GM12878 (cell line): Measurements from ENCODE around the gene PARVA. TPM values are rescaled to one million over a fixed set of nuclear protein-coding genes. Genes with fewer than 3 reads are reported as not detected.

Experiments used
- ATAC-seq: fragments of 200-7000 bp; cut with Tn5 transposase; 3 replicates; pipeline ENCODE4 v1.9.1; 2020; ENCODE audit warnings: mild to moderate bottlenecking, moderate library complexity
- BruUV-seq: library from RNA; stranded (reverse); fragments of 400-500 nt; replicated peaks from 2 replicates; lab custom pipeline; 2021; lab: Mats Ljungman, UMichigan
- CTCF ChIA-PET: fragments of 300-600 bp; sonication (Branson Sonifier 250); formaldehyde crosslinking; extraction: SDS; loops from one replicate; lab custom pipeline; 2021; ENCODE audit warnings: inconsistent platforms; lab: Yijun Ruan, JAX
- POLR2A ChIA-PET: fragments of 350-600 bp; formaldehyde crosslinking; extraction: SDS; loops from one replicate; lab custom pipeline; 2021; ENCODE audit warnings: inconsistent platforms; lab: Charles Lee
- RAD21 ChIA-PET: fragments of 300-600 bp; sonication (Branson Sonifier 250); formaldehyde crosslinking; loops from one replicate; lab custom pipeline; 2023; ENCODE audit warnings: antibody characterized with exemption; ENCODE audit not compliant: unreplicated experiment; lab: Charles Lee
- SMC1A ChIA-PET: fragments of 300-600 bp; sonication (Branson Sonifier 250); formaldehyde crosslinking; loops from one replicate; lab custom pipeline; 2023; ENCODE audit not compliant: unreplicated experiment, uncharacterized antibody; lab: Charles Lee
- DNase-seq: peaks from one replicate; pipeline ENCODE4 v3.0.0-alpha.2; 2011; ENCODE audit warnings: low read depth, low spot score
- FAIRE-seq: peaks from 3 replicates; lab custom pipeline; 2011; peaks lifted over from hg19 to GRCh38; lab: Jason Lieb, UNC
- H2AFZ ChIP-seq: 2 replicates; pipeline ENCODE4 v1.6.0; 2011; ENCODE audit warnings: low read depth, low read length, control low read depth; ENCODE audit not compliant: control insufficient read depth
- H3K27ac ChIP-seq: 2 replicates; pipeline ENCODE4 v1.5.1; 2011; ENCODE audit warnings: control low read depth; ENCODE audit not compliant: control insufficient read depth, insufficient read depth
- H3K27me3 ChIP-seq, 2 experiments: replicated peaks in 1 of 2; 2 replicates each; pipeline versions ENCODE4 v1.6.0 to v1.6.1; 2011; ENCODE audit warnings: low read length in 1 of 2; ENCODE audit not compliant: control insufficient read depth in 2 of 2, insufficient read depth in 2 of 2
- H3K36me3 ChIP-seq, 2 experiments: 2 replicates each; pipeline ENCODE4 v1.5.1; 2011; ENCODE audit warnings: low read length in 1 of 2; ENCODE audit not compliant: control insufficient read depth in 2 of 2, insufficient read depth in 2 of 2
- H3K4me1 ChIP-seq: 2 replicates; pipeline ENCODE4 v1.6.1; 2011; ENCODE audit warnings: mild to moderate bottlenecking, low read length, moderate library complexity, mixed read lengths; ENCODE audit not compliant: control insufficient read depth, insufficient read depth
- H3K4me2 ChIP-seq: 2 replicates; pipeline ENCODE4 v1.6.0; 2011; ENCODE audit warnings: control low read depth; ENCODE audit not compliant: control insufficient read depth, insufficient read depth
- H3K4me3 ChIP-seq: fragments of 200-600 bp; sonication (generic); 2 replicates; pipeline ENCODE4 v1.5.1; 2016
- H3K79me2 ChIP-seq: 2 replicates; pipeline ENCODE4 v1.6.0; 2011; ENCODE audit warnings: low read length; ENCODE audit not compliant: control insufficient read depth, insufficient read depth
- H3K9ac ChIP-seq: 2 replicates; pipeline ENCODE4 v1.8.0; 2011; ENCODE audit warnings: low read length, control low read depth, mixed read lengths; ENCODE audit not compliant: control insufficient read depth, insufficient read depth
- H3K9me3 ChIP-seq: replicated peaks from 3 replicates; pipeline ENCODE4 v1.5.1; 2011; ENCODE audit warnings: mild to moderate bottlenecking, low read length; ENCODE audit not compliant: control insufficient read depth, insufficient read depth
- H4K20me1 ChIP-seq: 2 replicates; pipeline ENCODE4 v1.6.0; 2011; ENCODE audit not compliant: control insufficient read depth, insufficient read depth
- ASH2L ChIP-seq: fragments of 300-600, 200-600 bp; sonication (generic); IDR thresholded peaks from 2 replicates; pipeline ENCODE4 v1.6.1; 2017; ENCODE audit warnings: low read depth, mild to moderate bottlenecking, borderline replicate concordance
- CREB1 ChIP-seq: IDR thresholded peaks from 2 replicates; pipeline ENCODE4 v1.6.1; 2012; ENCODE audit warnings: low read depth, mild to moderate bottlenecking, inconsistent platforms
- EP300 ChIP-seq, 2 experiments: fragments of 150-350 bp in 1 of 2; IDR thresholded peaks; 2 replicates each; pipeline ENCODE4 v1.6.1; 2011 to 2012; ENCODE audit warnings: low read depth in 2 of 2, low read length in 2 of 2, borderline replicate concordance in 1 of 2, improper control_type of control experiment in 1 of 2, inconsistent platforms in 1 of 2; ENCODE audit not compliant: control insufficient read depth in 1 of 2
- KAT2A ChIP-seq: conservative IDR thresholded peaks from 2 replicates; pipeline ENCODE4 v1.6.1; 2011; ENCODE audit warnings: low read depth, low read length; ENCODE audit not compliant: control insufficient read depth
- LARP7 ChIP-seq: fragments of 450-650 bp; IDR thresholded peaks from 2 replicates; pipeline ENCODE4 v1.6.1; 2017; ENCODE audit warnings: mild to moderate bottlenecking
- RB1 ChIP-seq: fragments of 450-650 bp; formaldehyde crosslinking; IDR thresholded peaks from 2 replicates; pipeline ENCODE4 v1.6.1; 2017; ENCODE audit warnings: mild to moderate bottlenecking, borderline replicate concordance
- USF1 ChIP-seq: IDR thresholded peaks from 2 replicates; pipeline ENCODE4 v1.6.1; 2011; ENCODE audit warnings: borderline replicate concordance, low read depth, mild to moderate bottlenecking, moderate library complexity, mixed read lengths, low read length; ENCODE audit not compliant: insufficient read depth; ENCODE audit errors: extremely low read length
- ZBTB33 ChIP-seq: fragments of 450-650 bp; IDR thresholded peaks from 2 replicates; pipeline ENCODE4 v1.6.1; 2017; ENCODE audit warnings: mild to moderate bottlenecking
- ZNF622 ChIP-seq: fragments of 450-650 bp; IDR thresholded peaks from 2 replicates; pipeline ENCODE4 v1.6.1; 2017; ENCODE audit warnings: mild to moderate bottlenecking, inconsistent platforms
- WGBS: methylation state at CpG from one replicate; pipeline ENCODE4 v1.1.6; 2016; ENCODE audit warnings: low lambda C conversion rate; ENCODE audit not compliant: insufficient replicate concordance, insufficient coverage; ENCODE audit errors: missing lambda C conversion rate; 5-methylcytosine and 5-hydroxymethylcytosine counted together
- in situ Hi-C: fragments of 300-500 bp; cut with MboI; formaldehyde crosslinking; loops from 9 replicates; pipeline ENCODE4 v1.14.3; 2018; ENCODE audit warnings: mixed read lengths
- intact Hi-C: fragments of 100-400 bp; cut with micrococcal nuclease; formaldehyde crosslinking; loops from one replicate; pipeline ENCODE4 v1.14.2; 2022; ENCODE audit not compliant: unreplicated experiment
- polyA plus RNA-seq, 11 experiments: library from polyadenylated mRNA; depleted of rRNA in 4 of 11; unstranded in 6 of 11; stranded (reverse) in 5 of 11; fragments of >200 nt; fragmentation: Nextera tagmentation in 4 of 11; fragmentation: Illumina TruSeq in 1 of 11; extraction: Ambion mirVana in 4 of 11; extraction: Trizol in 1 of 11; gene quantifications; 1 replicate in 1 of 11; 2 replicates in 10 of 11; pipeline versions ENCODE4 v1.2.1 to v1.2.3, GENCODE V29; 2011 to 2016; ENCODE audit warnings: inconsistent platforms in 2 of 11, missing spikeins in 2 of 11, low read depth in 1 of 11
- total RNA-seq, 4 experiments: library from RNA; depleted of rRNA in 3 of 4; stranded (reverse); fragments of >200 nt in 3 of 4; fragmentation: Illumina TruSeq in 1 of 4; extraction: Trizol in 1 of 4; gene quantifications; 2 replicates each; pipeline versions ENCODE4 v1.2.1 to v1.2.3, GENCODE V29; 2013 to 2021
- TF ChIP-seq, protein P1 (sequence below): fragments of 450-650 bp; formaldehyde crosslinking; IDR thresholded peaks from 2 replicates; pipeline ENCODE4 v1.4.0; 2022; ENCODE audit warnings: mild to moderate bottlenecking, moderate library complexity

PARVA gene
- total and polyA plus RNA-seq, 10 of the 15 experiments (the other 5 are each of a cell fraction or from before 2014, with no cell fraction given) = 0.01 to 0.44 (median 0.03) TPM; not detected in 7

GRCh38 chr11:12388939-12389670 is 11.7 kb downstream of the PARVA start (continued):
- TF ChIP-seq ZBTB33 = no peak
- no peak for TF ChIP-seq CREB1
- TF ChIP-seq EP300 (IDR thresholded peaks at IDR 0.05; ENCODE audit: borderline replicate concordance in 1 of 2, control insufficient read depth in 1 of 2, low read depth in 2 of 2, low read length in 2 of 2) = no peak
- no peak for TF ChIP-seq ASH2L
- TF ChIP-seq KAT2A = no peak

DNA sequence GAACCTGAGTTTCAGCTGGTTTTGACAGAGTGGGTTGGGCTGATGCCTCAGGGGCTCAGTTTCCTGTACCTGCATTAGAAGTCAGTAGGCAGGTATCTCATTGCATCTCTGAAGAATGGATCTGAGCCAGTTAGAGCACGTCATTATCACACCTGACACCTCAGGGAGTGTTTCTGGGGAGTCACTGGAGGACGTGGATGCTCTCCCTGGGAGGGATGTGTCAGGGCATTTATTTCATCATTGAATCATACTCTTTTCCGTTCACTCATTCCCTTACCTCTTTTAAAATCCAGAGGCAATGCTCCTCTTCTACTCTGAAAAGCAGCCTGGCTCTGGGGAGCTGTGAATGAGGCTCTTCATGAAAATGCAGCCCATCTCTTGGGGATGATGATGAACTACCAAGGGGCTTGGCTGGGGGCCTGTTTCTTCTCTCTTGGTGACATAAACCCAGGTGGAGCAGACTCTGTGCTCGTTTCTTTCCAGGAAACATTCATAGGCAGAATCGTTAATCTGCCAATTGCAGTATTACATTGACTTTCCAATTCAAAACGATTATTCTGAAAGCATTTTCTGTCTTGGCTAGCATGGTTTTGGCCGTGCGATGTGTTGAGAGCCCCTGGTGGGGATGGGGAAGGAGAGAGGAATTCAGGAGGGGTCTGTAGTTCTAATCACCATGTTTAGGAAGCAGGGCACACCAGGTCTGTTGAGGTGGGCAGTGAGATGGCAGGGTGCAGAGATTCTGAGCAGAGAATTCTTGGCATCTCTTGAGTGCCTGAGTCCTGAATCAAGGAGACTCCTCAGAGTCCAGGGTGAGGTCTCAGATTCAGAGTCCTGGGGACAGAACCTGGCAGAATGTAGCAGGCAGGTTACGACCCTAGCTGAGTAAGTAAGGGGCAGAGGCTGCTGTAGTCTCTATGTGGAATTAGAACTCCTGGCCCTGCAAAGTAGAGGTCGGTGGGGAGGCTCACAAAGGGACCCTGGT is 12.6 kb downstream of the PARVA start:
- POLR2A ChIA-PET = no interaction called here
- DNase-seq = no peak
- TF ChIP-seq USF1 = no peak
- no peak for TF ChIP-seq LARP7
- no peak for TF ChIP-seq RB1
- TF ChIP-seq, protein P1, sequence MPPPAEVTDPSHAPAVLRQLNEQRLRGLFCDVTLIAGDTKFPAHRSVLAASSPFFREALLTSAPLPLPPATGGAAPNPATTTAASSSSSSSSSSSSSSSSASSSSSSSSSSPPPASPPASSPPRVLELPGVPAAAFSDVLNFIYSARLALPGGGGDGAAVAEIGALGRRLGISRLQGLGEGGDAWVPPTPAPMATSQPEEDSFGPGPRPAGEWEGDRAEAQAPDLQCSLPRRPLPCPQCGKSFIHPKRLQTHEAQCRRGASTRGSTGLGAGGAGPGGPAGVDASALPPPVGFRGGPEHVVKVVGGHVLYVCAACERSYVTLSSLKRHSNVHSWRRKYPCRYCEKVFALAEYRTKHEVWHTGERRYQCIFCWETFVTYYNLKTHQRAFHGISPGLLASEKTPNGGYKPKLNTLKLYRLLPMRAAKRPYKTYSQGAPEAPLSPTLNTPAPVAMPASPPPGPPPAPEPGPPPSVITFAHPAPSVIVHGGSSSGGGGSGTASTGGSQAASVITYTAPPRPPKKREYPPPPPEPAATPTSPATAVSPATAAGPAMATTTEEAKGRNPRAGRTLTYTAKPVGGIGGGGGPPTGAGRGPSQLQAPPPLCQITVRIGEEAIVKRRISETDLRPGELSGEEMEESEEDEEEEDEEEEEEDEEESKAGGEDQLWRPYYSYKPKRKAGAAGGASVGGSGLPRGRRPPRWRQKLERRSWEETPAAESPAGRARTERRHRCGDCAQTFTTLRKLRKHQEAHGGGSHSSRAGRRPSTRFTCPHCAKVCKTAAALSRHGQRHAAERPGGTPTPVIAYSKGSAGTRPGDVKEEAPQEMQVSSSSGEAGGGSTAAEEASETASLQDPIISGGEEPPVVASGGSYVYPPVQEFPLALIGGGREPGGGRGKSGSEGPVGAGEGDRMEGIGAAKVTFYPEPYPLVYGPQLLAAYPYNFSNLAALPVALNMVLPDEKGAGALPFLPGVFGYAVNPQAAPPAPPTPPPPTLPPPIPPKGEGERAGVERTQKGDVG (CRISPR knock-in tag) = no peak
- no peak for TF ChIP-seq ZNF622
- TF ChIP-seq, all 136 proteins: peak for 0
- FAIRE-seq (no peak), ATAC-seq (no peak)
- ChIA-PET RAD21 (no interaction called here), SMC1A (no interaction called here), CTCF (no interaction called here)
- no peaks in the 10 kb centered on the region for H3K9me3 ChIP-seq
- H3K4me1 ChIP-seq = no peaks in the 10 kb centered on the region
- H3K4me2 ChIP-seq = no peak overlapping the region
- H3K27ac ChIP-seq = no peak overlapping the region
- no peaks in the 10 kb centered on the region for H3K27me3 ChIP-seq
- in situ Hi-C loops = no loop called here
- no peak overlapping the region for H3K4me3 ChIP-seq
- no peak overlapping the region for H3K9ac ChIP-seq
- no peak overlapping the region for H2AFZ ChIP-seq
- no peaks in the 10 kb centered on the region for H4K20me1 ChIP-seq
- intact Hi-C loops = no loop called here
- 12% methylated on average over 9 of the region's 10 CpGs for WGBS
- H3K36me3 ChIP-seq = no peaks in the 10 kb centered on the region
- H3K79me2 ChIP-seq = no peaks in the 10 kb centered on the region
- no TSS peak for BruUV-seq
